Erythroblast (primary cell): ENCODE data around the gene ABCB9.
"Not testable (repeated sequence)": the region's sequence is repeated elsewhere in the genome, so short reads cannot be mapped to it uniquely, and the experiment has no call there.

ENCODE experiments used
- GATA1 ChIP-seq: IDR thresholded peaks from 2 replicates; pipeline ENCODE4 v1.6.1; 2011; ENCODE audit warnings: low read depth, mild to moderate bottlenecking, control low read depth, low read length, moderate library complexity
- POLR2A ChIP-seq: IDR thresholded peaks from 2 replicates; pipeline ENCODE4 v1.6.1; 2011; ENCODE audit warnings: mild to moderate bottlenecking, low read length

DNA sequence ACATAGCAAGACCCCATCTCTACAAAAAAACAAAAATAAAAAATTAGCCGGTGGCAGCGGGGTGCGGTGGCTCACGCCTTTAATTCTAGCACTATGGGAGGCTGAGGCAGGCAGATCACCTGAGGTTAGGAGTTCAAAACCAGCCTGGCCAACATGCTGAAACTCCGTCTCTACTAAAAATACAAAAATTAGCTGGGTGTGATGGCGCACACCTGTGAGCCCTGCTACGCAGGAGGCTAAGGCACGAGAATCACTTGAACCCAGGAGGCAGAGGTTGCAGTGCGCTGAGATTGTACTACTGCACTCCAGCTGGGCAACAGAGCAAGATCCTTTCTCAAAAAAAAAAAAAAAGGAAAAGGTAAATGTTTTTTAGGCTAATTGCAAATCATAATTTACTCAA is 73.5 kb downstream of the ABCB9 start:
- TF ChIP-seq POLR2A, GATA1: not testable (repeated sequence)
